HL-60 (cell line): Measurements from ENCODE around the gene ANKRD33B.
A peak's percentile ranks its signal among the peaks of the same experiment; 100 is the strongest.

Experiments
- POLR2AphosphoS5 ChIP-seq: IDR thresholded peaks from 2 replicates; pipeline ENCODE4 v1.6.1; 2012; ENCODE audit warnings: low read depth
- TF ChIP-seq, protein P1 (sequence below): IDR thresholded peaks from one replicate; pipeline ENCODE4 v1.5.1; 2011; ENCODE audit warnings: low read length, control low read depth, inconsistent platforms; ENCODE audit not compliant: insufficient read depth
- TF ChIP-seq, protein P2 (sequence below): IDR thresholded peaks from 2 replicates; pipeline ENCODE4 v1.6.1; 2012; ENCODE audit warnings: low read depth; ENCODE audit not compliant: insufficient replicate concordance

DNA sequence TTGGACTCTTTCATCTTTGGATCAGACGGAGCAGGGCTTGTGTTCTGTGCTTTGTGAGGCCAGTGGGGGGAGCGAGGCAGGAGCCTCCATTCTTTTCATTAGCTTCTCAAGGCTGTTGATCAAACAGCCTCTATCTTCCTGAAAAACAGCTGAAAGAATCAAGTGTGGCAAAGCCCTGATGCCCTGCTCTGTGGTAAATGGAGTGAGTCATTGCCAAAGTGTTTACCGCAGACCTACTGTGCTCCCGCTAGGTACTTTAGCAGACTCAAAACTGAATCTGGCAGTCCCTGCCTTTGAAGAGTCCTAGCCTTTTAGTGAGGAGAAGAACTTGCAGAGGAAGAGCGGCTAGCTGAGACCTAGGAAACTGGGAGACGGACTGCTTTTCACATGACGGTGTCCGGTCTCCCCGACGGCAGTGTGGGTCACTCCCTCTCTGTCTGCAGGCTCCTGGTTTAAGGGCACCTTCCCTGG lies 3.3 kb downstream of the ANKRD33B start:
- TF ChIP-seq POLR2AphosphoS5, result peak; percentile 13; the same call in 1 of the 2 replicates
- TF ChIP-seq, protein P1, sequence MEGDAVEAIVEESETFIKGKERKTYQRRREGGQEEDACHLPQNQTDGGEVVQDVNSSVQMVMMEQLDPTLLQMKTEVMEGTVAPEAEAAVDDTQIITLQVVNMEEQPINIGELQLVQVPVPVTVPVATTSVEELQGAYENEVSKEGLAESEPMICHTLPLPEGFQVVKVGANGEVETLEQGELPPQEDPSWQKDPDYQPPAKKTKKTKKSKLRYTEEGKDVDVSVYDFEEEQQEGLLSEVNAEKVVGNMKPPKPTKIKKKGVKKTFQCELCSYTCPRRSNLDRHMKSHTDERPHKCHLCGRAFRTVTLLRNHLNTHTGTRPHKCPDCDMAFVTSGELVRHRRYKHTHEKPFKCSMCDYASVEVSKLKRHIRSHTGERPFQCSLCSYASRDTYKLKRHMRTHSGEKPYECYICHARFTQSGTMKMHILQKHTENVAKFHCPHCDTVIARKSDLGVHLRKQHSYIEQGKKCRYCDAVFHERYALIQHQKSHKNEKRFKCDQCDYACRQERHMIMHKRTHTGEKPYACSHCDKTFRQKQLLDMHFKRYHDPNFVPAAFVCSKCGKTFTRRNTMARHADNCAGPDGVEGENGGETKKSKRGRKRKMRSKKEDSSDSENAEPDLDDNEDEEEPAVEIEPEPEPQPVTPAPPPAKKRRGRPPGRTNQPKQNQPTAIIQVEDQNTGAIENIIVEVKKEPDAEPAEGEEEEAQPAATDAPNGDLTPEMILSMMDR, result no peak
- TF ChIP-seq, protein P2, sequence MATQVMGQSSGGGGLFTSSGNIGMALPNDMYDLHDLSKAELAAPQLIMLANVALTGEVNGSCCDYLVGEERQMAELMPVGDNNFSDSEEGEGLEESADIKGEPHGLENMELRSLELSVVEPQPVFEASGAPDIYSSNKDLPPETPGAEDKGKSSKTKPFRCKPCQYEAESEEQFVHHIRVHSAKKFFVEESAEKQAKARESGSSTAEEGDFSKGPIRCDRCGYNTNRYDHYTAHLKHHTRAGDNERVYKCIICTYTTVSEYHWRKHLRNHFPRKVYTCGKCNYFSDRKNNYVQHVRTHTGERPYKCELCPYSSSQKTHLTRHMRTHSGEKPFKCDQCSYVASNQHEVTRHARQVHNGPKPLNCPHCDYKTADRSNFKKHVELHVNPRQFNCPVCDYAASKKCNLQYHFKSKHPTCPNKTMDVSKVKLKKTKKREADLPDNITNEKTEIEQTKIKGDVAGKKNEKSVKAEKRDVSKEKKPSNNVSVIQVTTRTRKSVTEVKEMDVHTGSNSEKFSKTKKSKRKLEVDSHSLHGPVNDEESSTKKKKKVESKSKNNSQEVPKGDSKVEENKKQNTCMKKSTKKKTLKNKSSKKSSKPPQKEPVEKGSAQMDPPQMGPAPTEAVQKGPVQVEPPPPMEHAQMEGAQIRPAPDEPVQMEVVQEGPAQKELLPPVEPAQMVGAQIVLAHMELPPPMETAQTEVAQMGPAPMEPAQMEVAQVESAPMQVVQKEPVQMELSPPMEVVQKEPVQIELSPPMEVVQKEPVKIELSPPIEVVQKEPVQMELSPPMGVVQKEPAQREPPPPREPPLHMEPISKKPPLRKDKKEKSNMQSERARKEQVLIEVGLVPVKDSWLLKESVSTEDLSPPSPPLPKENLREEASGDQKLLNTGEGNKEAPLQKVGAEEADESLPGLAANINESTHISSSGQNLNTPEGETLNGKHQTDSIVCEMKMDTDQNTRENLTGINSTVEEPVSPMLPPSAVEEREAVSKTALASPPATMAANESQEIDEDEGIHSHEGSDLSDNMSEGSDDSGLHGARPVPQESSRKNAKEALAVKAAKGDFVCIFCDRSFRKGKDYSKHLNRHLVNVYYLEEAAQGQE, result no peak
